Gastrocnemius medialis (tissue), 4 donors: ENCODE results near the gene SCN5A. TPM values are rescaled to one million over a fixed set of nuclear protein-coding genes. Genes with fewer than 3 reads are reported as not detected.
"Not testable (repeated sequence)": the region's sequence is repeated elsewhere in the genome, so short reads cannot be mapped to it uniquely, and the experiment has no call there.

Experiments used
- ATAC-seq, 2 donors: fragments of 150-250 bp; one replicate each; pipeline ENCODE4 v1.9.1; 2016
- DNase-seq, 2 donors: peaks; one replicate each; pipeline ENCODE4 v3.0.0-alpha.2; 2019
- H3K27ac ChIP-seq, 4 donors: fragments of 200-600 bp; sonication (generic); 1 replicate in 1 of 4; 2 replicates in 3 of 4; pipeline ENCODE4 v1.5.1; 2016 to 2018; ENCODE audit warnings: mild to moderate bottlenecking in 2 of 4, moderate library complexity in 1 of 4
- H3K27me3 ChIP-seq, 3 donors: fragments of 200-600 bp; sonication (generic) in 2 of 3; 1 replicate in 1 of 3; 2 replicates in 2 of 3; pipeline versions ENCODE4 v1.5.1 to v1.6.0; 2016 to 2019; ENCODE audit warnings: mild to moderate bottlenecking in 1 of 3, moderate library complexity in 1 of 3
- H3K36me3 ChIP-seq, 2 donors: fragments of 200-600 bp; sonication (generic) in 1 of 2; one replicate each; pipeline ENCODE4 v1.5.1; 2017 to 2018
- H3K4me1 ChIP-seq, 2 donors: fragments of 200-600 bp; sonication (generic) in 1 of 2; one replicate each; pipeline ENCODE4 v1.5.1; 2016 to 2017; ENCODE audit warnings: mild to moderate bottlenecking in 2 of 2
- H3K4me3 ChIP-seq, 4 donors: fragments of 200-600 bp; sonication (generic) in 3 of 4; 1 replicate in 1 of 4; 2 replicates in 3 of 4; pipeline ENCODE4 v1.5.1; 2016 to 2019; ENCODE audit warnings: mild to moderate bottlenecking in 2 of 4
- H3K9me3 ChIP-seq, 3 donors: fragments of 200-600 bp; sonication (generic) in 2 of 3; 1 replicate in 1 of 3; 2 replicates in 2 of 3; pipeline ENCODE4 v1.5.1; 2016 to 2019
- POLR2A ChIP-seq, 2 donors: fragments of 450-650 bp; IDR thresholded peaks; one replicate each; pipeline ENCODE4 v1.6.1; 2017; ENCODE audit warnings: antibody characterized with exemption in 2 of 2, mild to moderate bottlenecking in 2 of 2, moderate library complexity in 2 of 2
- in situ Hi-C, 4 donors: fragments of 200-750 bp; cut with MboI; loops; one replicate each; pipeline versions ENCODE4 v1.15.0 to v1.8.0; 2017; ENCODE audit warnings: low sequenced_read_pairs in 4 of 4
- intact Hi-C: fragments of 100-400 bp; cut with DNase I; formaldehyde crosslinking; loops from one replicate; pipeline ENCODE4 v1.15.1; 2023; ENCODE audit warnings: low total_unique reads
- total RNA-seq, 4 donors: library from RNA; depleted of rRNA; stranded (reverse); fragments of >200 nt; gene quantifications; one replicate each; pipeline versions ENCODE4 v1.1.0 to v1.2.3, GENCODE V29; 2016
- TF ChIP-seq, protein P1 (sequence below), 5 experiments: fragments of 450-650 bp in 3 of 5; fragments of 200-600 bp in 2 of 5; sonication (generic) in 2 of 5; IDR thresholded peaks in 4 of 5; conservative IDR thresholded peaks in 1 of 5; 1 replicate in 4 of 5; 2 replicates in 1 of 5; pipeline ENCODE4 v1.5.1; 2016 to 2019; ENCODE audit warnings: antibody characterized with exemption in 5 of 5, mild to moderate bottlenecking in 3 of 5, moderate library complexity in 3 of 5

Gene SCN5A
- total RNA-seq, 4 donors from 2014 or later, result 0.05 to 4.3 (median 2.8) TPM; not detected in 1

GRCh38 chr3:38573111-38573510 is 76.4 kb downstream of the SCN5A start:
- no peak overlapping the region for H3K27ac ChIP-seq
- H3K4me3 ChIP-seq, result no peak overlapping the region
- H3K9me3 ChIP-seq, result no peaks in the 10 kb centered on the region
- DNase-seq (no peak), ATAC-seq (no peak)
- in situ Hi-C loops (no loop called here), intact Hi-C loops (no loop called here)
- H3K4me1 ChIP-seq, result no peaks in the 10 kb centered on the region
- no peaks in the 10 kb centered on the region for H3K36me3 ChIP-seq
- TF ChIP-seq, protein P1, sequence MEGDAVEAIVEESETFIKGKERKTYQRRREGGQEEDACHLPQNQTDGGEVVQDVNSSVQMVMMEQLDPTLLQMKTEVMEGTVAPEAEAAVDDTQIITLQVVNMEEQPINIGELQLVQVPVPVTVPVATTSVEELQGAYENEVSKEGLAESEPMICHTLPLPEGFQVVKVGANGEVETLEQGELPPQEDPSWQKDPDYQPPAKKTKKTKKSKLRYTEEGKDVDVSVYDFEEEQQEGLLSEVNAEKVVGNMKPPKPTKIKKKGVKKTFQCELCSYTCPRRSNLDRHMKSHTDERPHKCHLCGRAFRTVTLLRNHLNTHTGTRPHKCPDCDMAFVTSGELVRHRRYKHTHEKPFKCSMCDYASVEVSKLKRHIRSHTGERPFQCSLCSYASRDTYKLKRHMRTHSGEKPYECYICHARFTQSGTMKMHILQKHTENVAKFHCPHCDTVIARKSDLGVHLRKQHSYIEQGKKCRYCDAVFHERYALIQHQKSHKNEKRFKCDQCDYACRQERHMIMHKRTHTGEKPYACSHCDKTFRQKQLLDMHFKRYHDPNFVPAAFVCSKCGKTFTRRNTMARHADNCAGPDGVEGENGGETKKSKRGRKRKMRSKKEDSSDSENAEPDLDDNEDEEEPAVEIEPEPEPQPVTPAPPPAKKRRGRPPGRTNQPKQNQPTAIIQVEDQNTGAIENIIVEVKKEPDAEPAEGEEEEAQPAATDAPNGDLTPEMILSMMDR (IDR thresholded peaks at IDR 0.05 in 4 of 5, conservative IDR thresholded peaks at IDR 0.05 in 1 of 5), result no peak
- no peak for TF ChIP-seq POLR2A (IDR thresholded peaks at IDR 0.05)
- no peaks in the 10 kb centered on the region for H3K27me3 ChIP-seq

GRCh38 chr3:38567498-38567897 is 82.0 kb downstream of the SCN5A start:
- Histone ChIP-seq H3K36me3 (no peaks in the 10 kb centered on the region), H3K27me3 (no peaks in the 10 kb centered on the region), H3K9me3 (no peaks in the 10 kb centered on the region), H3K4me3 (no peak overlapping the region), H3K27ac (no peak overlapping the region), H3K4me1 (no peaks in the 10 kb centered on the region)
- in situ Hi-C loops (no loop called here), intact Hi-C loops (no loop called here)
- DNase-seq, result no peak
- no peak for TF ChIP-seq POLR2A (IDR thresholded peaks at IDR 0.05)
- TF ChIP-seq, protein P1 (IDR thresholded peaks at IDR 0.05 in 4 of 5, conservative IDR thresholded peaks at IDR 0.05 in 1 of 5), result no peak
- no peak for ATAC-seq

DNA sequence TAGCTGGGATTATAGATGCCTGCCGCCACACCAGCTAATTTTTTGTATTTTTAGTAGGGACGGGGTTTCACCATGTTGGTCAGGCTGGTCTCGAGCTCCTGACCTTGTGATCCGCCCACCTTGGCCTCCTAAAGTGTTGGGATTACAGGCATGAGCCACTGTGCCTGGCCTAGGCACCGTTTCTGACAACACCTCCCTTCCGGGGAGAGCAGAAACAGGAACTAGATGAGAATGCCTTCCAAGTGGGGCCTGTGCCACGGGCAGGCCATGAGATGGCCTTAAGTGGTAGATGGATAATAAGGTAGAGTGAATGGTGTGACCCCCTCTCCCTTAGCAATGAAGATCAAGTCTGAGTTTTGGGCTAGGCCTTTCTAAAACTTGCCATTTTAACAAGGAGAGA is 82.7 kb downstream of the SCN5A start:
- H3K4me1 ChIP-seq, ATAC-seq, H3K4me3 ChIP-seq, in situ Hi-C loops, H3K9me3 ChIP-seq, H3K27me3 ChIP-seq, H3K27ac ChIP-seq, H3K36me3 ChIP-seq, intact Hi-C loops: not testable (repeated sequence)
- peak in 1 of 2 donors; percentile 0 for DNase-seq

DNA sequence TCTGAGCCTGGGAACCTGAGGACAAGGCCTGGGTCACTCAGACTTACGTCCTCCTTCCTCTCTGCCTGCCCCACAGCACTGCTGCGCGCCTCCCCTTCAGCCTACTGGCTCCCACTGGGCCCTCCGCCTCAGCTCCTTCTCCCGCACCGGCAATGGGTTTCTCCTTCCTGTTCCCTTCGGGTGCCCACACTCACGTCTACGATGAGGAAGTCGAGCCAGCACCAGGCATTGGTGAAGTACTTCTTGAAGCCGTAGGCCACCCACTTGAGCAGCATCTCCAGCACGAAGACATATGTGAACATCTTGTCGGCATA is 83.3 kb downstream of the SCN5A start:
- in situ Hi-C loops, result no loop called here
- no peak overlapping the region for H3K27ac ChIP-seq
- H3K36me3 ChIP-seq, result no peaks in the 10 kb centered on the region
- ATAC-seq (no peak), DNase-seq (peak in 1 of 2 donors; percentile 9)
- H3K4me1 ChIP-seq, result no peaks in the 10 kb centered on the region
- TF ChIP-seq POLR2A (IDR thresholded peaks at IDR 0.05), result no peak
- TF ChIP-seq, protein P1 (IDR thresholded peaks at IDR 0.05 in 4 of 5, conservative IDR thresholded peaks at IDR 0.05 in 1 of 5), result no peak
- H3K4me3 ChIP-seq, result no peak overlapping the region
- intact Hi-C loops, result no loop called here
- H3K27me3 ChIP-seq, result no peaks in the 10 kb centered on the region
- no peaks in the 10 kb centered on the region for H3K9me3 ChIP-seq

GRCh38 chr3:38565339-38566214 is 83.9 kb downstream of the SCN5A start:
- DNase-seq (peak in 1 of 2 donors; percentile 5), ATAC-seq (no peak)
- Histone ChIP-seq H3K9me3 (no peaks in the 10 kb centered on the region), H3K27me3 (no peaks in the 10 kb centered on the region), H3K4me1 (no peaks in the 10 kb centered on the region), H3K36me3 (no peaks in the 10 kb centered on the region), H3K4me3 (no peak overlapping the region), H3K27ac (no peak overlapping the region)
- in situ Hi-C loops (no loop called here), intact Hi-C loops (no loop called here)
- TF ChIP-seq, protein P1 (IDR thresholded peaks at IDR 0.05 in 4 of 5, conservative IDR thresholded peaks at IDR 0.05 in 1 of 5), result no peak
- TF ChIP-seq POLR2A (IDR thresholded peaks at IDR 0.05), result no peak
